GM23338 (cell line): ENCODE data around the gene TEDC1. TPM values are rescaled to one million over a fixed set of nuclear protein-coding genes. Genes with fewer than 3 reads are reported as not detected.
A peak's percentile ranks its signal among the peaks of the same experiment; 100 is the strongest.

Experiments
- ATAC-seq: fragments of 200-7000 bp; cut with Tn5 transposase; 3 replicates; pipeline ENCODE4 v1.9.1; 2020
- DNase-seq: peaks from one replicate; pipeline ENCODE4 v3.0.0-alpha.2; 2015; ENCODE audit warnings: low spot score
- H2AFZ ChIP-seq: fragments of 200-600 bp; sonication (generic); 2 replicates; pipeline ENCODE4 v1.8.0; 2016; ENCODE audit warnings: antibody characterized with exemption, mild to moderate bottlenecking, moderate library complexity
- H3F3A ChIP-seq: fragments of 200-600 bp; sonication (generic); replicated peaks from 2 replicates; pipeline ENCODE4 v1.8.0; 2017; ENCODE audit warnings: antibody characterized with exemption, mixed run types, low read depth
- H3K27ac ChIP-seq: fragments of 200-600 bp; sonication (generic); 2 replicates; pipeline ENCODE4 v1.6.1; 2016; ENCODE audit warnings: low read depth
- H3K27me3 ChIP-seq: fragments of 200-600 bp; sonication (generic); 2 replicates; pipeline ENCODE4 v1.8.0; 2016; ENCODE audit warnings: mild to moderate bottlenecking, mixed run types, moderate library complexity; ENCODE audit not compliant: insufficient read depth
- H3K36me3 ChIP-seq: fragments of 200-600 bp; sonication (generic); 2 replicates; pipeline ENCODE4 v1.8.0; 2016; ENCODE audit warnings: mild to moderate bottlenecking; ENCODE audit not compliant: insufficient read depth
- H3K4me1 ChIP-seq: fragments of 200-600 bp; sonication (generic); 2 replicates; pipeline ENCODE4 v1.8.0; 2016; ENCODE audit warnings: mild to moderate bottlenecking, moderate library complexity; ENCODE audit not compliant: insufficient read depth
- H3K4me2 ChIP-seq: fragments of 200-600 bp; sonication (generic); 2 replicates; pipeline ENCODE4 v1.7.1; 2017; ENCODE audit warnings: mixed run types
- H3K4me3 ChIP-seq: fragments of 200-600 bp; sonication (generic); 2 replicates; pipeline ENCODE4 v1.6.1; 2016; ENCODE audit warnings: mixed run types
- H3K79me2 ChIP-seq: fragments of 200-600 bp; sonication (generic); replicated peaks from 2 replicates; pipeline ENCODE4 v1.8.0; 2017; ENCODE audit warnings: mild to moderate bottlenecking; ENCODE audit not compliant: insufficient read depth
- H3K9me2 ChIP-seq: fragments of 200-600 bp; sonication (generic); 2 replicates; pipeline ENCODE4 v1.8.0; 2017; ENCODE audit not compliant: insufficient read depth
- H4K20me1 ChIP-seq: fragments of 200-600 bp; sonication (generic); replicated peaks from 2 replicates; pipeline ENCODE4 v1.8.0; 2017; ENCODE audit warnings: mild to moderate bottlenecking; ENCODE audit not compliant: insufficient read depth
- H3K27ac Mint-ChIP-seq: 2 replicates; pipeline ENCODE4 v1.8.0; 2020; ENCODE audit warnings: inconsistent platforms, mild to moderate bottlenecking, moderate library complexity, mixed read lengths
- H3K27me3 Mint-ChIP-seq: 3 replicates; pipeline ENCODE4 v1.8.0; 2022; ENCODE audit warnings: low read depth, mild to moderate bottlenecking, moderate library complexity, mixed read lengths, inconsistent platforms; ENCODE audit not compliant: insufficient read depth, poor library complexity
- H3K36me3 Mint-ChIP-seq: 3 replicates; pipeline ENCODE4 v1.8.0; 2021; ENCODE audit warnings: low read depth, mild to moderate bottlenecking, inconsistent platforms, moderate library complexity, mixed read lengths
- H3K4me1 Mint-ChIP-seq: 3 replicates; pipeline ENCODE4 v1.8.0; 2020; ENCODE audit warnings: mild to moderate bottlenecking, inconsistent platforms, mixed read lengths
- H3K4me3 Mint-ChIP-seq: 3 replicates; pipeline ENCODE4 v1.8.0; 2021; ENCODE audit warnings: moderate library complexity, mild to moderate bottlenecking, inconsistent platforms, mixed read lengths
- H3K9me3 Mint-ChIP-seq: 3 replicates; pipeline ENCODE4 v1.8.0; 2020; ENCODE audit warnings: moderate library complexity, mild to moderate bottlenecking, inconsistent platforms, mixed read lengths
- CREB1 ChIP-seq: fragments of 250-450 bp; sonication (Bioruptor Pico); IDR thresholded peaks from 2 replicates; pipeline ENCODE4 v1.5.0; 2020; ENCODE audit warnings: low read depth, mild to moderate bottlenecking, moderate library complexity
- CTCF ChIP-seq, 2 experiments: fragments of 200-600 bp in 1 of 2; sonication (generic) in 1 of 2; conservative IDR thresholded peaks; 2 replicates each; pipeline versions ENCODE4 v1.5.1 to v1.6.1; 2016 to 2017; ENCODE audit warnings: antibody characterized with exemption in 2 of 2, low read depth in 2 of 2, mild to moderate bottlenecking in 2 of 2, moderate library complexity in 1 of 2
- ETS1 ChIP-seq: IDR thresholded peaks from 2 replicates; pipeline ENCODE4 v1.6.1; 2016; ENCODE audit warnings: antibody characterized with exemption
- EZH2 ChIP-seq: fragments of 200-600 bp; sonication (generic); IDR thresholded peaks from one replicate; pipeline ENCODE4 v1.8.0; 2017; ENCODE audit warnings: antibody characterized with exemption, mild to moderate bottlenecking, low read depth; ENCODE audit not compliant: unreplicated experiment
- EZH2phosphoT487 ChIP-seq: fragments of 200-600 bp; sonication (generic); IDR thresholded peaks from one replicate; pipeline ENCODE4 v1.8.1; 2018; ENCODE audit warnings: antibody characterized with exemption; ENCODE audit not compliant: unreplicated experiment
- JUNB ChIP-seq: IDR thresholded peaks from one replicate; pipeline ENCODE4 v1.6.1; 2016; ENCODE audit warnings: antibody characterized with exemption; ENCODE audit not compliant: unreplicated experiment
- NANOG ChIP-seq: IDR thresholded peaks from 2 replicates; pipeline ENCODE4 v1.6.1; 2016; ENCODE audit warnings: antibody characterized with exemption, borderline replicate concordance
- POLR2AphosphoS5 ChIP-seq: IDR thresholded peaks from 2 replicates; pipeline ENCODE4 v1.6.1; 2016; ENCODE audit warnings: antibody characterized with exemption, low read depth
- REST ChIP-seq: IDR thresholded peaks from one replicate; pipeline ENCODE4 v1.6.1; 2018; ENCODE audit warnings: antibody characterized with exemption; ENCODE audit not compliant: unreplicated experiment
- STAT1 ChIP-seq: IDR thresholded peaks from one replicate; pipeline ENCODE4 v1.6.1; 2016; ENCODE audit warnings: antibody characterized with exemption; ENCODE audit not compliant: unreplicated experiment
- ZNF114 ChIP-seq: fragments of 250-450 bp; sonication (Bioruptor Pico); IDR thresholded peaks from 2 replicates; pipeline ENCODE4 v1.5.0; 2020; ENCODE audit warnings: mild to moderate bottlenecking, moderate library complexity
- ZNF331 ChIP-seq: fragments of 250-450 bp; sonication (Bioruptor Pico); IDR thresholded peaks from 2 replicates; pipeline ENCODE4 v1.5.0; 2020; ENCODE audit warnings: low read depth, mild to moderate bottlenecking, moderate library complexity
- ZNF462 ChIP-seq: fragments of 250-450 bp; sonication (Bioruptor Pico); IDR thresholded peaks from 2 replicates; pipeline ENCODE4 v1.5.0; 2020; ENCODE audit warnings: mild to moderate bottlenecking, moderate library complexity
- polyA plus RNA-seq: library from polyadenylated mRNA; unstranded; fragments of >200 nt; fragmentation: Nextera tagmentation; extraction: Ambion mirVana; gene quantifications from 2 replicates; pipeline ENCODE4 v1.2.1, GENCODE V29; 2016
- total RNA-seq: library from RNA; depleted of rRNA; stranded (reverse); fragments of >200 nt; shearing (Covaris generic); gene quantifications from 2 replicates; pipeline ENCODE4 v1.2.3, GENCODE V29; 2014

Gene TEDC1
- total and polyA plus RNA-seq, 2 experiments from 2014 or later = 5.9 to 16.3 TPM

GRCh38 chr14:105525861-105526775 is 35.1 kb downstream of the TEDC1 start, which contains the start of gene TMEM121:
TSS of gene TMEM121 (plus strand) at chr14:105526583. CDS start at chr14:105528835, 2,252 bp downstream.
- TF ChIP-seq ZNF331 (CRISPR knock-in tag) (no peak), ZNF114 (CRISPR knock-in tag) (no peak), CTCF (conservative IDR thresholded peaks at IDR 0.05; ENCODE audit: low read depth in 2 of 2) (no peak), POLR2AphosphoS5 (no peak), JUNB (no peak), CREB1 (CRISPR knock-in tag) (no peak), REST (no peak), NANOG (no peak), STAT1 (no peak), EZH2phosphoT487 (no peak), ZNF462 (CRISPR knock-in tag) (no peak), EZH2 (no peak), ETS1 (no peak)
- H3K4me2 ChIP-seq = peak within 1 kb of the TSS; percentile 84
- peak within 1 kb of the TSS; percentile 94 for H2AFZ ChIP-seq
- peak within 1 kb of the TSS; percentile 64 for H3K4me3 ChIP-seq
- no peaks in the 10 kb centered on the region for H4K20me1 ChIP-seq
- no peaks in the 10 kb centered on the region for H3K36me3 ChIP-seq
- H3K27me3 ChIP-seq = peaks cover 46% of the 10 kb centered on the region
- no peaks in the 10 kb centered on the region for H3F3A ChIP-seq
- H3K27ac ChIP-seq = no peak within 1 kb of the TSS
- peaks cover 33% of the 10 kb centered on the region for H3K27me3 Mint-ChIP-seq
- H3K36me3 Mint-ChIP-seq = no peaks in the 10 kb centered on the region
- H3K27ac Mint-ChIP-seq = no peak within 1 kb of the TSS
- no peaks in the 10 kb centered on the region for H3K79me2 ChIP-seq
- DNase-seq (peak; percentile 68), ATAC-seq (peak; percentile 45)
- H3K4me1 Mint-ChIP-seq = peaks cover 3% of the 10 kb centered on the region; the same call in 1 of the 3 replicates
- no peaks in the 10 kb centered on the region for H3K4me1 ChIP-seq
- no peaks in the 10 kb centered on the region for H3K9me2 ChIP-seq
- H3K9me3 Mint-ChIP-seq = no peaks in the 10 kb centered on the region; the same call in 1 of the 3 replicates
- H3K4me3 Mint-ChIP-seq = peak within 1 kb of the TSS; percentile 61
